DND-41 (cell line): Measurements from ENCODE around the gene TPP2.

Experiments
- ATAC-seq: fragments of 200-7000 bp; cut with Tn5 transposase; 3 replicates; pipeline ENCODE4 v1.9.1; 2021; ENCODE audit warnings: low read depth; ENCODE audit not compliant: insufficient read depth
- DNase-seq: peaks from one replicate; pipeline ENCODE4 v3.0.0-alpha.2; 2020
- H2AFZ ChIP-seq: 2 replicates; pipeline ENCODE4 v1.6.0; 2012; ENCODE audit warnings: low read depth, low read length
- H3K27ac ChIP-seq: 2 replicates; pipeline ENCODE4 v1.5.1; 2012; ENCODE audit warnings: low read length, inconsistent platforms
- H3K27me3 ChIP-seq: fragments of 200-600 bp; sonication (generic); 2 replicates; pipeline ENCODE4 v1.6.0; 2012; ENCODE audit warnings: low read length, mild to moderate bottlenecking, inconsistent platforms; ENCODE audit not compliant: insufficient read depth, poor library complexity
- H3K36me3 ChIP-seq: 2 replicates; pipeline ENCODE4 v1.5.1; 2012; ENCODE audit warnings: low read length, inconsistent platforms; ENCODE audit not compliant: insufficient read depth
- H3K4me1 ChIP-seq: 2 replicates; pipeline ENCODE4 v1.5.1; 2012; ENCODE audit warnings: mild to moderate bottlenecking, low read length; ENCODE audit not compliant: insufficient read depth
- H3K4me2 ChIP-seq: 2 replicates; pipeline ENCODE4 v1.6.0; 2012; ENCODE audit warnings: mild to moderate bottlenecking, moderate library complexity, low read length, inconsistent platforms; ENCODE audit not compliant: insufficient read depth
- H3K4me3 ChIP-seq, 2 experiments: fragments of 200-600 bp in 1 of 2; shearing (Covaris generic) in 1 of 2; 2 replicates each; pipeline ENCODE4 v1.5.1; 2012 to 2016; ENCODE audit warnings: inconsistent platforms in 2 of 2, low read length in 2 of 2, mild to moderate bottlenecking in 2 of 2, low read depth in 1 of 2, moderate library complexity in 1 of 2
- H3K79me2 ChIP-seq: 2 replicates; pipeline ENCODE4 v1.6.0; 2012; ENCODE audit warnings: low read length, inconsistent platforms; ENCODE audit not compliant: insufficient read depth
- H3K9ac ChIP-seq: 2 replicates; pipeline ENCODE4 v1.6.0; 2012; ENCODE audit warnings: low read depth, mild to moderate bottlenecking, inconsistent platforms, low read length, moderate library complexity
- H3K9me3 ChIP-seq: 2 replicates; pipeline ENCODE4 v1.5.1; 2012; ENCODE audit warnings: low read length, moderate library complexity, mild to moderate bottlenecking, inconsistent platforms; ENCODE audit not compliant: insufficient read depth, severe bottlenecking
- H4K20me1 ChIP-seq: 2 replicates; pipeline ENCODE4 v1.6.0; 2012; ENCODE audit warnings: low read length; ENCODE audit not compliant: insufficient read depth
- CTCF ChIP-seq: IDR thresholded peaks from 2 replicates; pipeline ENCODE4 v1.5.1; 2012; ENCODE audit warnings: borderline replicate concordance, low read length, moderate library complexity, mild to moderate bottlenecking; ENCODE audit not compliant: poor library complexity, severe bottlenecking; ENCODE audit errors: extremely low read depth
- EZH2 ChIP-seq: IDR thresholded peaks from 3 replicates; pipeline ENCODE4 v1.6.1; 2012; ENCODE audit warnings: borderline replicate concordance, low read depth, mild to moderate bottlenecking, moderate library complexity, low read length, inconsistent platforms; ENCODE audit not compliant: severe bottlenecking

The TPP2 gene

GRCh38 chr13:102596147-102597028, at the start of gene TPP2:
Gene TPP2 (plus strand): TSS chr13:102596986. CDS start chr13:102597039, 53 bp downstream.
- Histone ChIP-seq H2AFZ (peak within 1 kb of the TSS; percentile 91), H4K20me1 (peaks cover 34% of the 10 kb centered on the region), H3K36me3 (peaks cover 4% of the 10 kb centered on the region), H3K4me3 (peak within 1 kb of the TSS; percentile 71 to 78), H3K9me3 (no peaks in the 10 kb centered on the region), H3K27me3 (no peaks in the 10 kb centered on the region), H3K4me2 (peak within 1 kb of the TSS; percentile 84), H3K4me1 (peaks cover 64% of the 10 kb centered on the region), H3K79me2 (peaks cover 65% of the 10 kb centered on the region), H3K27ac (peak within 1 kb of the TSS; percentile 97), H3K9ac (peak within 1 kb of the TSS; percentile 98)
- ATAC-seq: peak; percentile 83
- no peak for TF ChIP-seq EZH2
- no peak for TF ChIP-seq CTCF
- peak; percentile 99 for DNase-seq

- H3K4me3 ChIP-seq: no peak overlapping the region
- TF ChIP-seq EZH2 (no peak), CTCF (no peak)
- no peak overlapping the region for H3K4me2 ChIP-seq
- ATAC-seq: no peak
- H3K9me3 ChIP-seq: no peaks in the 10 kb centered on the region
- H3K27me3 ChIP-seq: no peaks in the 10 kb centered on the region
- no peak overlapping the region for H2AFZ ChIP-seq
- no peak overlapping the region for H3K9ac ChIP-seq
- no peaks in the 10 kb centered on the region for H4K20me1 ChIP-seq
- no peak overlapping the region for H3K27ac ChIP-seq
- no peaks in the 10 kb centered on the region for H3K36me3 ChIP-seq
- H3K4me1 ChIP-seq: no peaks in the 10 kb centered on the region
- H3K79me2 ChIP-seq: no peaks in the 10 kb centered on the region
- DNase-seq: no peak
These were observed 48.0 kb upstream of the TPP2 start for GRCh38 chr13:102548811-102549210.

GRCh38 chr13:102550507-102550906, 46.3 kb upstream of the TPP2 start:
- H3K4me3 ChIP-seq: no peak overlapping the region
- TF ChIP-seq EZH2 (no peak), CTCF (no peak)
- no peak for DNase-seq
- no peak overlapping the region for H3K27ac ChIP-seq
- no peaks in the 10 kb centered on the region for H3K4me1 ChIP-seq
- H3K79me2 ChIP-seq: no peaks in the 10 kb centered on the region
- no peak overlapping the region for H3K4me2 ChIP-seq
- H3K36me3 ChIP-seq: no peaks in the 10 kb centered on the region
- H4K20me1 ChIP-seq: no peaks in the 10 kb centered on the region
- H3K9ac ChIP-seq: no peak overlapping the region
- ATAC-seq: no peak
- no peaks in the 10 kb centered on the region for H3K9me3 ChIP-seq
- no peaks in the 10 kb centered on the region for H3K27me3 ChIP-seq
- H2AFZ ChIP-seq: no peak overlapping the region
